CD4-positive, alpha-beta T cell (primary cell): Measurements from ENCODE around the gene TSPAN13. TPM values are rescaled to one million over a fixed set of nuclear protein-coding genes. Genes with fewer than 3 reads are reported as not detected.

Experiments used
- ATAC-seq: fragments of 200-7000 bp; cut with Tn5 transposase; one replicate; pipeline ENCODE4 v1.10.0; 2022; ENCODE audit warnings: mild to moderate bottlenecking; ENCODE audit not compliant: poor library complexity
- CTCF ChIA-PET: fragments of 350-600 bp; sonication (Branson Sonifier 250); formaldehyde crosslinking; loops from one replicate; lab custom pipeline; 2021; ENCODE audit warnings: antibody characterized with exemption, inconsistent platforms; lab: Charles Lee
- POLR2A ChIA-PET: fragments of 350-600 bp; sonication (Branson Sonifier 250); formaldehyde crosslinking; loops from one replicate; lab custom pipeline; 2021; ENCODE audit warnings: antibody characterized with exemption, inconsistent platforms; lab: Charles Lee
- DNase-seq, 14 experiments: peaks; one replicate each; pipeline ENCODE4 v3.0.0-alpha.2; 2013 to 2020; ENCODE audit warnings: mixed read lengths in 2 of 14
- H3K27ac ChIP-seq, 2 donors: one replicate each; pipeline versions ENCODE4 v1.5.1 to v1.7.0; 2013; ENCODE audit warnings: low read length in 2 of 2, low read depth in 1 of 2, mild to moderate bottlenecking in 1 of 2
- H3K27me3 ChIP-seq, 2 experiments: 1 replicate in 1 of 2; 2 replicates in 1 of 2; pipeline versions ENCODE4 v1.6.1 to v1.7.0; 2013; ENCODE audit warnings: low read length in 2 of 2, control low read depth in 1 of 2, mild to moderate bottlenecking in 1 of 2, moderate library complexity in 1 of 2; ENCODE audit not compliant: insufficient read depth in 2 of 2, control insufficient read depth in 1 of 2
- H3K36me3 ChIP-seq: one replicate; pipeline ENCODE4 v1.6.1; 2013; ENCODE audit warnings: low read length, control low read depth; ENCODE audit not compliant: insufficient read depth
- H3K4me1 ChIP-seq: one replicate; pipeline ENCODE4 v1.6.1; 2013; ENCODE audit warnings: low read length, control low read depth; ENCODE audit not compliant: insufficient read depth
- H3K4me3 ChIP-seq: one replicate; pipeline ENCODE4 v1.5.1; 2013; ENCODE audit warnings: mild to moderate bottlenecking, low read length, moderate library complexity
- H3K9me3 ChIP-seq, 2 experiments: 1 replicate in 1 of 2; 2 replicates in 1 of 2; pipeline versions ENCODE4 v1.6.1 to v1.7.0; 2013; ENCODE audit warnings: low read length in 2 of 2, mild to moderate bottlenecking in 2 of 2, control low read depth in 1 of 2, moderate library complexity in 1 of 2; ENCODE audit not compliant: control insufficient read depth in 1 of 2, insufficient read depth in 1 of 2
- H3K27ac Mint-ChIP-seq: one replicate; pipeline ENCODE4 v1.8.0; 2020; ENCODE audit warnings: mixed read lengths
- H3K27me3 Mint-ChIP-seq: one replicate; pipeline ENCODE4 v1.8.0; 2021; ENCODE audit warnings: mixed read lengths
- H3K36me3 Mint-ChIP-seq: one replicate; pipeline ENCODE4 v1.8.0; 2021; ENCODE audit warnings: low read depth, mixed read lengths
- H3K4me1 Mint-ChIP-seq: one replicate; pipeline ENCODE4 v1.8.0; 2021; ENCODE audit warnings: low read depth, mixed read lengths
- H3K4me3 Mint-ChIP-seq: one replicate; pipeline ENCODE4 v1.8.0; 2020; ENCODE audit warnings: mild to moderate bottlenecking, mixed read lengths
- H3K9me3 Mint-ChIP-seq: one replicate; pipeline ENCODE4 v1.8.0; 2020; ENCODE audit warnings: mixed read lengths
- intact Hi-C, 2 experiments: fragments of 100-400 bp; cut with DNase I in 1 of 2; cut with micrococcal nuclease in 1 of 2; formaldehyde crosslinking; loops; one replicate each; pipeline versions ENCODE4 v1.15.1 to v1.9.0; 2023 to 2025; cut with DNase I, micrococcal nuclease
- total RNA-seq, 174 experiments: library from RNA in 2 of 174; stranded (reverse) in 2 of 174; gene quantifications; one replicate each; pipeline ENCODE4 v1.2.3 and lab custom pipeline; 2021 to 2026
- TF ChIP-seq, protein P1 (sequence below): fragments of 200-600 bp; IDR thresholded peaks from one replicate; pipeline ENCODE4 v1.8.0; 2022; ENCODE audit warnings: antibody characterized with exemption, mild to moderate bottlenecking

Gene TSPAN13
- total RNA-seq, 2 experiments from 2014 or later = 0.16 to 0.25 TPM

DNA sequence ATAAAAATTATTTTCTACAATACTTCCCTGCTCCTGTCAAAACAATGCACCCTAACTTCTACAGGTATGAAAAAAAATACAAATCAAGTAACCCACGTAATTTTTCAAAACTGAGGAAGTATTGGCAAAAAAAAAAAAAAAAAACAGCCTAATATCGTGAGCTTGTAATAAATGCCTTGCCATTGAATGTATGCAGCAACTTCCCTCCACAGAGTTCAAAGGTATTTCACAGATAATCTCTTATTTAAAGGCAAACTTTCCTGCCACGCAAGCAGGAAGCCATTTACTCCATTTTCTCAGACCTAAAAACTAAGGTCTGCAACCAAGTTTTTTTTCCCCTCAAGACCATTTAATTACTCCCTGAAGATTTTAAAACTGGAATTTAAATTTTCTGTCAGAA, 51.9 kb downstream of the TSPAN13 start:
- no peak for ATAC-seq
- CTCF ChIA-PET = no interaction called here
- Mint-ChIP-seq H3K27me3 (peaks cover 4% of the 10 kb centered on the region), H3K4me3 (no peak overlapping the region), H3K9me3 (no peaks in the 10 kb centered on the region), H3K4me1 (no peaks in the 10 kb centered on the region), H3K27ac (no peak overlapping the region), H3K36me3 (no peaks in the 10 kb centered on the region)
- Histone ChIP-seq H3K9me3 (no peaks in the 10 kb centered on the region), H3K36me3 (no peaks in the 10 kb centered on the region), H3K27ac (no peak overlapping the region), H3K4me1 (no peaks in the 10 kb centered on the region), H3K4me3 (no peak overlapping the region), H3K27me3 (peaks cover 0 to 3% of the 10 kb centered on the region in 2 experiments)
- POLR2A ChIA-PET = no interaction called here
- TF ChIP-seq, protein P1, sequence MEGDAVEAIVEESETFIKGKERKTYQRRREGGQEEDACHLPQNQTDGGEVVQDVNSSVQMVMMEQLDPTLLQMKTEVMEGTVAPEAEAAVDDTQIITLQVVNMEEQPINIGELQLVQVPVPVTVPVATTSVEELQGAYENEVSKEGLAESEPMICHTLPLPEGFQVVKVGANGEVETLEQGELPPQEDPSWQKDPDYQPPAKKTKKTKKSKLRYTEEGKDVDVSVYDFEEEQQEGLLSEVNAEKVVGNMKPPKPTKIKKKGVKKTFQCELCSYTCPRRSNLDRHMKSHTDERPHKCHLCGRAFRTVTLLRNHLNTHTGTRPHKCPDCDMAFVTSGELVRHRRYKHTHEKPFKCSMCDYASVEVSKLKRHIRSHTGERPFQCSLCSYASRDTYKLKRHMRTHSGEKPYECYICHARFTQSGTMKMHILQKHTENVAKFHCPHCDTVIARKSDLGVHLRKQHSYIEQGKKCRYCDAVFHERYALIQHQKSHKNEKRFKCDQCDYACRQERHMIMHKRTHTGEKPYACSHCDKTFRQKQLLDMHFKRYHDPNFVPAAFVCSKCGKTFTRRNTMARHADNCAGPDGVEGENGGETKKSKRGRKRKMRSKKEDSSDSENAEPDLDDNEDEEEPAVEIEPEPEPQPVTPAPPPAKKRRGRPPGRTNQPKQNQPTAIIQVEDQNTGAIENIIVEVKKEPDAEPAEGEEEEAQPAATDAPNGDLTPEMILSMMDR = no peak
- DNase-seq = no peak
- intact Hi-C loops = no loop called here

DNA sequence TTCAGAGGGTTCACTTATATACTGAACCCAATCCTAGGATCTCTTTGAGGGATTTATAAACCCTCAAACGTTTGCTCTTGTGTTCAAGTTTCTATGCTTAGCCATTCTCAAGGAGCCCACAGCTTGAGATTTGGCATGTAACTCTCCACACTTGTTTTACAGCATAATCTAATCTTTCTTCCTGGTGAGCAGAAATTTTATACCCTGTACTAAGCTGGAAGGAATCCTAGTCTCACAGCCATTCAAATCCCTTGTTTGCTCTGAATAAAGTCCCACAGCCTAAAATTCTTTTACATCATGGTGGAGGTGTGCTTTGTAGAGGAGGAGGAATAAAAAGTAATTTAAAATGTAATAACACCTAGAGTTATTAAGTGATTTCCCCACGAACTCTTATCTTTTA, 56.6 kb downstream of the TSPAN13 start:
- ChIA-PET CTCF (no interaction called here), POLR2A (no interaction called here)
- Mint-ChIP-seq H3K36me3 (no peaks in the 10 kb centered on the region), H3K4me3 (no peak overlapping the region), H3K27ac (no peak overlapping the region), H3K9me3 (no peaks in the 10 kb centered on the region), H3K4me1 (no peaks in the 10 kb centered on the region), H3K27me3 (peaks cover 4% of the 10 kb centered on the region)
- DNase-seq (no peak), ATAC-seq (no peak)
- no peak overlapping the region for H3K27ac ChIP-seq
- H3K36me3 ChIP-seq = no peaks in the 10 kb centered on the region
- peaks cover 0 to 3% of the 10 kb centered on the region in 2 experiments for H3K27me3 ChIP-seq
- TF ChIP-seq, protein P1 = no peak
- no peaks in the 10 kb centered on the region for H3K4me1 ChIP-seq
- no peak overlapping the region for H3K4me3 ChIP-seq
- no peaks in the 10 kb centered on the region for H3K9me3 ChIP-seq
- intact Hi-C loops = no loop called here

DNA sequence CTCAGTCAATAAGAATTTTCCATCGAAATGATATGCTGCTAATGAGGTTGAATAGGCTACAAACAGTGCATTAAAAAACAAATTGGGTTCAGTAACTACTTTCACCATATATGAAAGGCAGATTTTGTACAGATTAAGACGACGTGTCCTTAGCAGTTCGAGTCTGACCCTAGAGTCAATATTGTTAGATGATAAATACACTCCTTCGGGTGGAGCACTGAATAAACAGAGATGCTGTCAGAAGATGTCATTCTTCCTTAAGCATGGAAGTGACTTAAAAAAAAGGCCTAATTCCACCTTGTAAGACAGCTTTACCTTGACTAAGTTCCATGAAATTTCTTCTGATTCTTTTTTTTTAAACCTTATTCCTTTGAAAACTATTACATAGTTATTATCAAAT, 57.0 kb downstream of the TSPAN13 start:
- peaks cover 0 to 3% of the 10 kb centered on the region in 2 experiments for H3K27me3 ChIP-seq
- POLR2A ChIA-PET = no interaction called here
- TF ChIP-seq, protein P1 = no peak
- H3K4me3 Mint-ChIP-seq = no peak overlapping the region
- H3K27ac Mint-ChIP-seq = no peak overlapping the region
- no peak overlapping the region for H3K27ac ChIP-seq
- H3K36me3 Mint-ChIP-seq = no peaks in the 10 kb centered on the region
- H3K4me1 ChIP-seq = no peaks in the 10 kb centered on the region
- ATAC-seq (no peak), DNase-seq (no peak)
- H3K9me3 Mint-ChIP-seq = no peaks in the 10 kb centered on the region
- CTCF ChIA-PET = no interaction called here
- intact Hi-C loops = no loop called here
- H3K36me3 ChIP-seq = no peaks in the 10 kb centered on the region
- no peaks in the 10 kb centered on the region for H3K4me1 Mint-ChIP-seq
- no peaks in the 10 kb centered on the region for H3K9me3 ChIP-seq
- H3K4me3 ChIP-seq = no peak overlapping the region
- H3K27me3 Mint-ChIP-seq = peaks cover 4% of the 10 kb centered on the region
